Nephron (organoid): ENCODE data around the gene DOLPP1.
"Not testable (repeated sequence)": the region's sequence is repeated elsewhere in the genome, so short reads cannot be mapped to it uniquely, and the experiment has no call there.

Experiments
- H3K27ac Mint-ChIP-seq, 3 experiments: 2 replicates each; pipeline ENCODE4 v1.8.0; 2020; ENCODE audit warnings: mixed read lengths in 3 of 3, mild to moderate bottlenecking in 2 of 3, moderate library complexity in 1 of 3
- H3K27me3 Mint-ChIP-seq: 2 replicates; pipeline ENCODE4 v1.8.0; 2021; ENCODE audit warnings: low read depth, mild to moderate bottlenecking, moderate library complexity, mixed read lengths
- H3K36me3 Mint-ChIP-seq: 2 replicates; pipeline ENCODE4 v1.8.0; 2020; ENCODE audit warnings: low read depth, mixed read lengths
- H3K4me1 Mint-ChIP-seq: 2 replicates; pipeline ENCODE4 v1.8.0; 2020; ENCODE audit warnings: mixed read lengths
- H3K4me3 Mint-ChIP-seq, 3 experiments: 2 replicates each; pipeline ENCODE4 v1.8.0; 2020; ENCODE audit warnings: mild to moderate bottlenecking in 3 of 3, mixed read lengths in 3 of 3, moderate library complexity in 2 of 3
- H3K9me3 Mint-ChIP-seq: 2 replicates; pipeline ENCODE4 v1.8.0; 2020; ENCODE audit warnings: mixed read lengths
- TF ChIP-seq, protein P1 (sequence below), 3 experiments: fragments of 200-600 bp; sonication (generic); IDR thresholded peaks; one replicate each; pipeline ENCODE4 v1.5.0; 2021; ENCODE audit warnings: antibody characterized with exemption in 3 of 3; ENCODE audit not compliant: unreplicated experiment in 3 of 3

DOLPP1 gene

GRCh38 chr9:129125478-129125877, 44.6 kb downstream of the DOLPP1 start:
- Mint-ChIP-seq H3K27ac (no peak overlapping the region), H3K27me3 (no peaks in the 10 kb centered on the region), H3K36me3 (peaks cover 60% of the 10 kb centered on the region), H3K4me1 (peaks cover 7% of the 10 kb centered on the region), H3K9me3 (no peaks in the 10 kb centered on the region), H3K4me3 (no peak overlapping the region)
- TF ChIP-seq, protein P1, sequence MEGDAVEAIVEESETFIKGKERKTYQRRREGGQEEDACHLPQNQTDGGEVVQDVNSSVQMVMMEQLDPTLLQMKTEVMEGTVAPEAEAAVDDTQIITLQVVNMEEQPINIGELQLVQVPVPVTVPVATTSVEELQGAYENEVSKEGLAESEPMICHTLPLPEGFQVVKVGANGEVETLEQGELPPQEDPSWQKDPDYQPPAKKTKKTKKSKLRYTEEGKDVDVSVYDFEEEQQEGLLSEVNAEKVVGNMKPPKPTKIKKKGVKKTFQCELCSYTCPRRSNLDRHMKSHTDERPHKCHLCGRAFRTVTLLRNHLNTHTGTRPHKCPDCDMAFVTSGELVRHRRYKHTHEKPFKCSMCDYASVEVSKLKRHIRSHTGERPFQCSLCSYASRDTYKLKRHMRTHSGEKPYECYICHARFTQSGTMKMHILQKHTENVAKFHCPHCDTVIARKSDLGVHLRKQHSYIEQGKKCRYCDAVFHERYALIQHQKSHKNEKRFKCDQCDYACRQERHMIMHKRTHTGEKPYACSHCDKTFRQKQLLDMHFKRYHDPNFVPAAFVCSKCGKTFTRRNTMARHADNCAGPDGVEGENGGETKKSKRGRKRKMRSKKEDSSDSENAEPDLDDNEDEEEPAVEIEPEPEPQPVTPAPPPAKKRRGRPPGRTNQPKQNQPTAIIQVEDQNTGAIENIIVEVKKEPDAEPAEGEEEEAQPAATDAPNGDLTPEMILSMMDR (IDR thresholded peaks at IDR 0.05; ENCODE audit: unreplicated experiment in 3 of 3) = no peak

DNA sequence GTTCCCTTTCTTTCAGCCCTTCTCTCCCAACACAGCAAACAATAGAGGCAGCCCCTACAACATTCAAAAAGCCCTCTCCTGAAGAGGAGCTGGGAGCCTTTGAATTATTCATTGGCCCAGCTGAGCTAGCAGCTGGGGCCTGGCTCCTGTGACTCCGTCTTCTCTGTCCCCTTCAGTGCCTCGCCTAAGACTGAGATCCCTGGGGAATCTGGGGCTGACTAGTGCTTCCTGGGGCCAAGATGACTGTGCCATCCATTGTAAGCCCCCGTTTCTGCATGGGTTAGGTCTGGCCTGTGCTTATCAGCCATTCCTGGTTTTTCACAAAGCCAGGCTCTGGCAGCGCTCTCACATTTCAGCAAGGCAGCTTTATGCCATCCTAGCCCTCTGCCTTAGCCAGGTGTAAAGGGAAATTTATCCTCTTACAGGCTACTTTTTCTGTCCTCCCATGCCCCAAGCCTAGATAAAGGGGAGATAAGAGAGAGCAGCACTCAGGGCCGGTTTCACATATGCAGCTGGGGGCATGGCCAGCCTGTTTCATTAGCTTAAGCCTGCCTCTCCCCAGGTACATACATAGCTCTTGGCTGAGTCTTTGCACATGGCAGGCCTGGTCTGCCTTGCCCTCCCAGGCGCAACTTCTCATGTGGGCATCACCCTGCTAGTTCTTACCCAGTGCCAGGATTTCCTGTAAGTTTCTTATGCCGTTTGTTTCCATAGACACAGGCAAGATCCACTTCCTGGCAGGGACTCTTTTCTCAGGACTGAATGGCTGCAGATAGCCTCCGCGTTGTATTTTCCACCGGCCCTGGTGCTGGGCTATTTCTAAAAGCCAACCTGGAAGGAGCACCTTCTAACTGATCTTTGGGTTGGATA, 46.1 kb downstream of the DOLPP1 start:
- H3K27me3 Mint-ChIP-seq = no peaks in the 10 kb centered on the region
- TF ChIP-seq, protein P1 (IDR thresholded peaks at IDR 0.05; ENCODE audit: unreplicated experiment in 3 of 3) = no peak

DNA sequence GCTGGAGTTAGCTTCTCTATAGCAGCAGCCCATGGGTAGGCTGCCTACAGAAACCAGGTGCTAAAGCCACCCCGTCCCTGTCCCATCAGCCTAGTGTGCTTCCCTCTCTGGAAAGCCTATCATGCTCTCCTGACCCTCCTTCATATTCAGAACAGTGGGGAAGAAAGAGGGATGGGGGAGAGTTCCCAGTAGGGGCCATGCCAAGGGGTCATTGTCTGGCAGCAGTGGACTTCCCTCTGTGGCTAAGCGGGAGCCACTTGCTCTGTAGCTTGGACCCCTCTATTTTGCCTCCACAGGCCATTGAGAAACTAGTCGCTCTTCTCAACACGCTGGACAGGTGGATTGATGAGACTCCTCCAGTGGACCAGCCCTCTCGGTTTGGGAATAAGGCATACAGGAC, 47.8 kb downstream of the DOLPP1 start:
- H3K27me3 Mint-ChIP-seq = no peaks in the 10 kb centered on the region
- no peaks in the 10 kb centered on the region for H3K9me3 Mint-ChIP-seq
- peaks cover 61% of the 10 kb centered on the region for H3K36me3 Mint-ChIP-seq
- H3K4me3 Mint-ChIP-seq = no peak overlapping the region
- TF ChIP-seq, protein P1 (IDR thresholded peaks at IDR 0.05; ENCODE audit: unreplicated experiment in 3 of 3) = no peak
- no peaks in the 10 kb centered on the region for H3K4me1 Mint-ChIP-seq
- no peak overlapping the region for H3K27ac Mint-ChIP-seq

More for the DNA sequence above, 46.1 kb downstream of the DOLPP1 start:
- no peaks in the 10 kb centered on the region for H3K4me1 Mint-ChIP-seq
- peak overlapping the region in 1 of 3 experiments; percentile 12 for H3K27ac Mint-ChIP-seq
- H3K36me3 Mint-ChIP-seq = peaks cover 62% of the 10 kb centered on the region
- no peak overlapping the region for H3K4me3 Mint-ChIP-seq
- no peaks in the 10 kb centered on the region for H3K9me3 Mint-ChIP-seq

DNA sequence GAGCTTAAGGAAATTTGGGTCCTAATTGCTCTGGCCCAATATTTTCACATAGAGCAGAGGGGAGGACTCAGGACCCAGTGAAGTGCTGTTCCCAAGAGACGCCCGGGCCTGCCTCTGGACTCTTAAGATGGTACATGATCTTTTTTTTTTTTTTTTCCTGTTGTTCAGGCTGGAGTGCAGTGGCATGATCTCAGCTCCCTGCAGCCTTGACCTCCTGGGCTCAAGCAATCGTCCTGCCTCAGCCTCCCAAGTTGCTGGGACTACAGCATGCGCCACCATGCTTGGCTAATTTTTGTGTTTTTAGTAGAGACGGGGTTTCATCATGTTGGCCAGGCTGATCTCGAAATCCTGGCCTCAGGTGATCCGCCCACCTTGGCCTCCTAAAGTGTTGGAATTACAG, 49.4 kb downstream of the DOLPP1 start:
- not testable (repeated sequence) for H3K4me1 Mint-ChIP-seq, H3K4me3 Mint-ChIP-seq, H3K27me3 Mint-ChIP-seq, H3K9me3 Mint-ChIP-seq, H3K27ac Mint-ChIP-seq
- peaks cover 61% of the 10 kb centered on the region for H3K36me3 Mint-ChIP-seq

GRCh38 chr9:129130791-129131190, 49.9 kb downstream of the DOLPP1 start:
- no peaks in the 10 kb centered on the region for H3K9me3 Mint-ChIP-seq
- no peak overlapping the region for H3K27ac Mint-ChIP-seq
- no peak overlapping the region for H3K4me3 Mint-ChIP-seq
- TF ChIP-seq, protein P1 (IDR thresholded peaks at IDR 0.05; ENCODE audit: unreplicated experiment in 3 of 3) = no peak
- H3K4me1 Mint-ChIP-seq = no peaks in the 10 kb centered on the region
- H3K27me3 Mint-ChIP-seq = no peaks in the 10 kb centered on the region
- peaks cover 64% of the 10 kb centered on the region for H3K36me3 Mint-ChIP-seq

GRCh38 chr9:129131300-129132145, 50.6 kb downstream of the DOLPP1 start:
- H3K36me3 Mint-ChIP-seq = peaks cover 61% of the 10 kb centered on the region
- TF ChIP-seq, protein P1 (IDR thresholded peaks at IDR 0.05; ENCODE audit: unreplicated experiment in 3 of 3) = peak; percentile 96 to 98 (median 98)

More at GRCh38 chr9:129131300-129132145, 50.6 kb downstream of the DOLPP1 start:
- H3K4me3 Mint-ChIP-seq = no peak overlapping the region
- H3K9me3 Mint-ChIP-seq = no peaks in the 10 kb centered on the region
- peak overlapping the region in 1 of 3 experiments; percentile 43 for H3K27ac Mint-ChIP-seq
- H3K27me3 Mint-ChIP-seq = no peaks in the 10 kb centered on the region
- H3K4me1 Mint-ChIP-seq = no peaks in the 10 kb centered on the region
